GM19238 (cell line): Measurements from ENCODE around the gene NOXA1.
"Not testable (repeated sequence)": the region's sequence is repeated elsewhere in the genome, so short reads cannot be mapped to it uniquely, and the experiment has no call there.

Experiments used
- DNase-seq: peaks from one replicate; pipeline ENCODE4 v3.0.0; 2011; ENCODE audit warnings: low spot score; ENCODE audit not compliant: insufficient read length

NOXA1 gene

GRCh38 chr9:137422604-137423513 lies at the start of gene NOXA1, which contains the start of gene EXD3:
Gene NOXA1, plus strand, starts transcription at chr9:137423393. Its CDS starts 137 bp downstream, at chr9:137423530.
Gene EXD3, minus strand, starts transcription at chr9:137423162. Its CDS starts 27,805 bp downstream, at chr9:137395357.
- peak; percentile 96 for DNase-seq

GRCh38 chr9:137373611-137373980 lies 49.6 kb upstream of the NOXA1 start:
- no peak for DNase-seq

- no peak for DNase-seq
Observed at GRCh38 chr9:137374131-137374845, 48.9 kb upstream of the NOXA1 start.

GRCh38 chr9:137375321-137376058 lies 47.7 kb upstream of the NOXA1 start:
- no peak for DNase-seq

- no peak for DNase-seq
Observed at GRCh38 chr9:137376386-137376785, 46.8 kb upstream of the NOXA1 start.

GRCh38 chr9:137378688-137379410 lies 44.3 kb upstream of the NOXA1 start:
- DNase-seq: not testable (repeated sequence)

GRCh38 chr9:137379761-137380161 lies 43.4 kb upstream of the NOXA1 start:
- DNase-seq: no peak

- DNase-seq: no peak
Observed at GRCh38 chr9:137380171-137380570, 43.0 kb upstream of the NOXA1 start.

GRCh38 chr9:137380606-137381005 lies 42.6 kb upstream of the NOXA1 start:
- DNase-seq: no peak

- DNase-seq: no peak
Observed at GRCh38 chr9:137381501-137382443, 41.4 kb upstream of the NOXA1 start.

- no peak for DNase-seq
Observed at GRCh38 chr9:137382444-137383080, 40.6 kb upstream of the NOXA1 start.

- no peak for DNase-seq
Observed at GRCh38 chr9:137383081-137383783, 40.0 kb upstream of the NOXA1 start.

GRCh38 chr9:137383784-137384756 lies 39.1 kb upstream of the NOXA1 start:
- no peak for DNase-seq

- no peak for DNase-seq
Observed at GRCh38 chr9:137385061-137385655, 38.0 kb upstream of the NOXA1 start.

GRCh38 chr9:137386507-137387113 lies 36.6 kb upstream of the NOXA1 start:
- not testable (repeated sequence) for DNase-seq

GRCh38 chr9:137387114-137387890 lies 35.9 kb upstream of the NOXA1 start:
- DNase-seq: no peak
